Measurements from ENCODE around the gene TRAF2. TPM values are rescaled to one million over a fixed set of nuclear protein-coding genes. Genes with fewer than 3 reads are reported as not detected.

Gene TRAF2
- total and polyA plus RNA-seq, 8 donors = 5.5 to 248 (median 11.7) TPM

DNA sequence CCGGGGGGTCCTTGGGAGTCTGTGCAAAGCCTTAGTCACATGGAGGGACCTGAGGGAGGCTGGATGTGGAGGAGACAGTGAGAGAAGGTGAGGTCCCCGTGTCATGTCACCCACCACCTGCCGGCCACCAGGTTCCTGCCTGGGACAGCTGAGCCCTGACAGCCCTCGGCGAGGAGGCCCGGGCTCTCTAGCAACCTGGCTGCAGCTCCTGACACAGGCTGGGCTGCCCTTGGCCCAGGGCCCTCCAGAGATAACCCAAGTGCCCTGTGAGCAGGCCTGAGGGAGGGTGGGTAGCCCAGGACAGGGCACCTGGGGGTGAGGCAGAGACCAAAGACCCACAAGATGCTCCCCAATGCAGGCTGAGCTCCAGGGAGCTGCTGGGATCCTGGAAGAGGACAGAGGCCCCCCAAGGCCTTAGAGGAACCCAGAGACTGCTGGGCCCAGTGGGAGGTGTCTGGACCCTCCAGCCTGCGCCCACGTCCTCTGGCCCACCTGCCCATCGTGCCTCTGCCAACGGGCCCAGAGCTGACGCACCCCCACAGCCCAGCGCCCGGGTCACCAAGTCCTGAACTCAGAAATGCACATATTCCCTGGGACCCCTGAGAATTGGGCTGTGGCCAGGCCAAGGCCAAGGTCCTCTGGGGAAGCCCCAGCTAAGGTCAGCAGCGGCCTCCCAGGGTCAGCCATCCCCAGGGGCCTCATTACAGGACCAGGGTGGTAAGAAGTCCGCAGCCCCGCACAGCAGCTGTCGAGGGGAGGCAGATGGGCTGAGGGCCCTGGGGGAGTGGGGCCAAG is 82.2 kb downstream of the TRAF2 start:
- 60 to 81% (median 73%) methylated on average over 10 to 17 of the region's 17 CpGs for WGBS, 5 donors

DNA sequence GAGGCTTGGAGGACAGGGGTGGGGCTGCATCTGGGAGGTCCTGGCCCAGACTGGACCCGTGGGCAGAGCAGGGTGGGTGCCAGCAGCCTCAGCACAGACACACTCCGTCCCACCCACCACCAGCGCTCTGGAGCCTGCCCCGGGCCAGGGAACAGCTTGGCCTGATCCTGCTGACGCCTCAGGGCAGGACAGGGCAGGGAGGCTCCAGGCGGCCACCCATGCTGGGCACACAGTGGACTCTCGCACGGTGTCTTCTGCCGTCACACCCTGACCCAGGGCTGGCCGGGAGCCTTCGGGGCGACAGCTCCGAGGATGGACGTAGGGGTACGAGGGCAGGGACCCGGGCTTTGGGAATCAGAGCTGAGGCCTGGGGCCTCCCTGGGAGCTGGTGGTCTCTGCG is 82.8 kb downstream of the TRAF2 start:
- Histone ChIP-seq H3K4me1 (peaks cover 6 to 17% (median 11%) of the 10 kb centered on the region in 4 donors), H3K27me3 (peaks cover 0 to 26% (median 0%) of the 10 kb centered on the region in 3 donors), H3K9me3 (no peaks in the 10 kb centered on the region), H3K27ac (no peak overlapping the region), H3K4me3 (no peak overlapping the region), H3K36me3 (no peaks in the 10 kb centered on the region)
- intact Hi-C loops (cut with DNase I; ENCODE audit: low total_unique reads) = no loop called here
- TF ChIP-seq, protein P1, sequence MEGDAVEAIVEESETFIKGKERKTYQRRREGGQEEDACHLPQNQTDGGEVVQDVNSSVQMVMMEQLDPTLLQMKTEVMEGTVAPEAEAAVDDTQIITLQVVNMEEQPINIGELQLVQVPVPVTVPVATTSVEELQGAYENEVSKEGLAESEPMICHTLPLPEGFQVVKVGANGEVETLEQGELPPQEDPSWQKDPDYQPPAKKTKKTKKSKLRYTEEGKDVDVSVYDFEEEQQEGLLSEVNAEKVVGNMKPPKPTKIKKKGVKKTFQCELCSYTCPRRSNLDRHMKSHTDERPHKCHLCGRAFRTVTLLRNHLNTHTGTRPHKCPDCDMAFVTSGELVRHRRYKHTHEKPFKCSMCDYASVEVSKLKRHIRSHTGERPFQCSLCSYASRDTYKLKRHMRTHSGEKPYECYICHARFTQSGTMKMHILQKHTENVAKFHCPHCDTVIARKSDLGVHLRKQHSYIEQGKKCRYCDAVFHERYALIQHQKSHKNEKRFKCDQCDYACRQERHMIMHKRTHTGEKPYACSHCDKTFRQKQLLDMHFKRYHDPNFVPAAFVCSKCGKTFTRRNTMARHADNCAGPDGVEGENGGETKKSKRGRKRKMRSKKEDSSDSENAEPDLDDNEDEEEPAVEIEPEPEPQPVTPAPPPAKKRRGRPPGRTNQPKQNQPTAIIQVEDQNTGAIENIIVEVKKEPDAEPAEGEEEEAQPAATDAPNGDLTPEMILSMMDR (IDR thresholded peaks at IDR 0.05) = no peak
- TF ChIP-seq POLR2AphosphoS5 (IDR thresholded peaks at IDR 0.05) (no peak), EP300 (IDR thresholded peaks at IDR 0.05) (no peak), POLR2A (IDR thresholded peaks at IDR 0.05) (no peak)
- 75 to 86% (median 80%) methylated on average over 3 to 17 of the region's 17 CpGs for WGBS, 5 donors
- no peak for DNase-seq

More for the DNA sequence above, 82.2 kb downstream of the TRAF2 start:
- intact Hi-C loops (cut with DNase I; ENCODE audit: low total_unique reads) = no loop called here
- Histone ChIP-seq H3K4me3 (no peak overlapping the region), H3K4me1 (peaks cover 9 to 20% (median 15%) of the 10 kb centered on the region in 4 donors), H3K27ac (no peak overlapping the region), H3K27me3 (peaks cover 0 to 26% (median 0%) of the 10 kb centered on the region in 3 donors), H3K36me3 (no peaks in the 10 kb centered on the region), H3K9me3 (no peaks in the 10 kb centered on the region)
- no peak for DNase-seq
- TF ChIP-seq EP300 (IDR thresholded peaks at IDR 0.05) (no peak), POLR2A (IDR thresholded peaks at IDR 0.05) (no peak), POLR2AphosphoS5 (IDR thresholded peaks at IDR 0.05) (no peak)
- TF ChIP-seq, protein P1 (IDR thresholded peaks at IDR 0.05) = no peak

DNA sequence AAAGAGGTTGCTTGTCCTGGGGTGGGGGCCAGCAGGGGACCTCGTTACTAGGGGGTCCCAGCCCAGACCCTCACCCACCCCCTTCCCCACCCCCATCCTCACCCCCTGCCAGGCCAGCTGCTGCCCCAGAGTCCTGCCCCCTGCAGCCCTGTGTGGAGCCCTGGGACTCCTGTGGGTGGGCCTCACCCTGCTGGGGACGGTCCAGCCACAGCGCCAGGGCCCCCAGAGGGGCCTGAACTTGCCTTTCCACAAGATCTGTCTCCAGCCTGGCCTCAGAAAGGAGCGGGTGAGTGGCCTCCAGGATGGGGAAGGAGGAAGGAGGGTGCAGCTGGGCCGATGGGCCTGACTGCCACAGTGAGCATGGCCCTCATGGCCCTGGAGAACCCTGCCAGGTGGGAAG is 83.5 kb downstream of the TRAF2 start:
- TF ChIP-seq POLR2AphosphoS5 (IDR thresholded peaks at IDR 0.05) (no peak), POLR2A (IDR thresholded peaks at IDR 0.05) (no peak), EP300 (IDR thresholded peaks at IDR 0.05) (no peak)
- TF ChIP-seq, protein P1 (IDR thresholded peaks at IDR 0.05) = no peak
- WGBS, 5 donors = 72 to 97% (median 85%) methylated on average over 3 to 5 of the region's 5 CpGs
- no peak for DNase-seq

DNA sequence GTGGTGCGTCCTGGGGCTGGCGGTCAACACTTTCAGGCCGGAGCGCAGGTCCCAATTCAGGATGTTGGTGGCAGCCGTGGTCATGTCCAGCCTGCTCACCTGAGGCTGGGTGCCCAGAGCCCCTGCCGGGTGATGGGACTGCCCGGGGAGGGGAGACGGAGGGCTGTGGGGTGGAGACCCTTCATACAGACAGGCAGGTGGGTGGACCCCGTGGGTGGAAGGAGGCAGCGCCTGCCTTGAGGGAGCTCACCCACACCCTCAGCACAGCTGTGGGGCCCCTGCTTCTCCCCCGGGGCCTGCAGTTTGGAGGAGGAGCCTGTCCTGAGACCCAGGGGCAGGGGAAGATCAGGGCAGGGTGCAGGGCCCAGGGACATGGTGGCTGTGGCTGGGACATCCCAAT is 84.0 kb downstream of the TRAF2 start:
- WGBS, 5 donors = 79 to 92% (median 88%) methylated on average over 6 to 11 of the region's 11 CpGs
- Histone ChIP-seq H3K36me3 (no peaks in the 10 kb centered on the region), H3K27ac (no peak overlapping the region), H3K27me3 (peaks cover 0 to 26% (median 0%) of the 10 kb centered on the region in 3 donors), H3K9me3 (no peaks in the 10 kb centered on the region), H3K4me3 (no peak overlapping the region), H3K4me1 (peaks cover 3 to 17% (median 8%) of the 10 kb centered on the region in 4 donors)
- TF ChIP-seq, protein P1 (IDR thresholded peaks at IDR 0.05) = no peak
- TF ChIP-seq POLR2A (IDR thresholded peaks at IDR 0.05) (no peak), EP300 (IDR thresholded peaks at IDR 0.05) (no peak), POLR2AphosphoS5 (IDR thresholded peaks at IDR 0.05) (no peak)
- no peak for DNase-seq
- intact Hi-C loops (cut with DNase I; ENCODE audit: low total_unique reads) = no loop called here

More for the DNA sequence above, 83.5 kb downstream of the TRAF2 start:
- Histone ChIP-seq H3K27ac (no peak overlapping the region), H3K27me3 (peaks cover 0 to 26% (median 0%) of the 10 kb centered on the region in 3 donors), H3K9me3 (no peaks in the 10 kb centered on the region), H3K4me3 (no peak overlapping the region), H3K4me1 (peaks cover 0 to 11% (median 5%) of the 10 kb centered on the region in 4 donors), H3K36me3 (no peaks in the 10 kb centered on the region)
- intact Hi-C loops (cut with DNase I; ENCODE audit: low total_unique reads) = no loop called here

Data from stomach (tissue), 9 donors.